CD4-positive, alpha-beta T cell treated with Interleukin-15 for 1 hour (primary cell): ENCODE results near the gene ASTN2.
"Not testable (repeated sequence)": the region's sequence is repeated elsewhere in the genome, so short reads cannot be mapped to it uniquely, and the experiment has no call there.

ENCODE experiments used
- DNase-seq: peaks from one replicate; pipeline ENCODE4 v3.0.0-alpha.2; 2020

Gene ASTN2

GRCh38 chr9:116844621-116845020 is 570.2 kb downstream of the ASTN2 start:
- DNase-seq: no peak

- no peak for DNase-seq
Measured at GRCh38 chr9:116843863-116844620, 570.8 kb downstream of the ASTN2 start.

GRCh38 chr9:116842658-116843057 is 572.2 kb downstream of the ASTN2 start:
- DNase-seq: no peak

- not testable (repeated sequence) for DNase-seq
Measured at GRCh38 chr9:116838468-116838867, 576.4 kb downstream of the ASTN2 start.

GRCh38 chr9:116837018-116837989 is 577.6 kb downstream of the ASTN2 start:
- no peak for DNase-seq

GRCh38 chr9:116830321-116830720 is 584.5 kb downstream of the ASTN2 start:
- DNase-seq: not testable (repeated sequence)

- no peak for DNase-seq
Measured at GRCh38 chr9:116821633-116822229, 593.1 kb downstream of the ASTN2 start.

- DNase-seq: no peak
Measured at GRCh38 chr9:116819116-116819515, 595.7 kb downstream of the ASTN2 start.

- no peak for DNase-seq
Measured at GRCh38 chr9:116817762-116818161, 597.1 kb downstream of the ASTN2 start.

GRCh38 chr9:116816484-116816883 is 598.4 kb downstream of the ASTN2 start:
- no peak for DNase-seq

- DNase-seq: no peak
Measured at GRCh38 chr9:116815835-116816234, 599.0 kb downstream of the ASTN2 start.

- no peak for DNase-seq
Measured at GRCh38 chr9:116813031-116813300, 601.9 kb downstream of the ASTN2 start.

GRCh38 chr9:116812231-116813030 is 602.4 kb downstream of the ASTN2 start:
- no peak for DNase-seq

- no peak for DNase-seq
Measured at GRCh38 chr9:116809656-116810055, 605.2 kb downstream of the ASTN2 start.

- DNase-seq: no peak
Measured at GRCh38 chr9:116806075-116806474, 608.8 kb downstream of the ASTN2 start.

GRCh38 chr9:116800885-116801284 is 614.0 kb downstream of the ASTN2 start:
- DNase-seq: no peak

- no peak for DNase-seq
Measured at GRCh38 chr9:116800074-116800473, 614.8 kb downstream of the ASTN2 start.

GRCh38 chr9:116798521-116798920 is 616.3 kb downstream of the ASTN2 start:
- DNase-seq: no peak

- no peak for DNase-seq
Measured at GRCh38 chr9:116797276-116797675, 617.6 kb downstream of the ASTN2 start.

GRCh38 chr9:116796669-116797068 is 618.2 kb downstream of the ASTN2 start:
- DNase-seq: no peak

- DNase-seq: no peak
Measured at GRCh38 chr9:116795821-116796220, 619.0 kb downstream of the ASTN2 start.

- no peak for DNase-seq
Measured at GRCh38 chr9:116792271-116792670, 622.6 kb downstream of the ASTN2 start.

GRCh38 chr9:116791326-116791725 is 623.5 kb downstream of the ASTN2 start:
- DNase-seq: no peak
